Measurements from ENCODE around the gene SSC5D. TPM values are rescaled to one million over a fixed set of nuclear protein-coding genes. Genes with fewer than 3 reads are reported as not detected.
"Not testable (repeated sequence)": the region's sequence is repeated elsewhere in the genome, so short reads cannot be mapped to it uniquely, and the experiment has no call there.

Gene SSC5D
- total RNA-seq, 1 donor from 2014 or later, result 3.7 TPM

- Histone ChIP-seq H3K4me3 (peak overlapping the region; percentile 63), H3K9me3 (replicated peaks) (no peaks in the 10 kb centered on the region), H3K27ac (replicated peaks) (peak overlapping the region; percentile 90), H3K36me3 (peaks cover 6% of the 10 kb centered on the region), H3K4me1 (peaks cover 34% of the 10 kb centered on the region), H3K27me3 (ENCODE audit: low read depth) (peaks cover 39% of the 10 kb centered on the region)
- intact Hi-C loops (cut with micrococcal nuclease), result no loop called here
- no peak for DNase-seq
- TF ChIP-seq CTCF (IDR thresholded peaks at IDR 0.05; ENCODE audit: borderline replicate concordance), result no peak
Measured at GRCh38 chr19:55493052-55493644, 4.9 kb downstream of the SSC5D start.

- peaks cover 6% of the 10 kb centered on the region for H3K36me3 ChIP-seq
- intact Hi-C loops (cut with micrococcal nuclease), result no loop called here
- peaks cover 30% of the 10 kb centered on the region for H3K4me1 ChIP-seq
- no peaks in the 10 kb centered on the region for H3K9me3 ChIP-seq (replicated peaks)
- H3K27me3 ChIP-seq (ENCODE audit: low read depth), result peaks cover 39% of the 10 kb centered on the region
- no peak for TF ChIP-seq CTCF (IDR thresholded peaks at IDR 0.05; ENCODE audit: borderline replicate concordance)
- no peak for DNase-seq
- peak overlapping the region; percentile 63 for H3K4me3 ChIP-seq
- peak overlapping the region; percentile 90 for H3K27ac ChIP-seq (replicated peaks)
Measured at GRCh38 chr19:55493645-55494171, 5.5 kb downstream of the SSC5D start.

GRCh38 chr19:55494172-55494761 is 6.0 kb downstream of the SSC5D start:
- peaks cover 27% of the 10 kb centered on the region for H3K4me1 ChIP-seq
- H3K36me3 ChIP-seq, result peaks cover 6% of the 10 kb centered on the region
- peak overlapping the region; percentile 90 for H3K27ac ChIP-seq (replicated peaks)
- no peaks in the 10 kb centered on the region for H3K9me3 ChIP-seq (replicated peaks)
- peak overlapping the region; percentile 63 for H3K4me3 ChIP-seq
- intact Hi-C loops (cut with micrococcal nuclease), result no loop called here
- DNase-seq, result peak; percentile 68
- no peak for TF ChIP-seq CTCF (IDR thresholded peaks at IDR 0.05; ENCODE audit: borderline replicate concordance)
- peaks cover 36% of the 10 kb centered on the region for H3K27me3 ChIP-seq (ENCODE audit: low read depth)

- H3K27me3 ChIP-seq (ENCODE audit: low read depth), result peaks cover 29% of the 10 kb centered on the region
- DNase-seq, result no peak
- H3K4me3 ChIP-seq, result no peak overlapping the region
- H3K4me1 ChIP-seq, result peaks cover 26% of the 10 kb centered on the region
- intact Hi-C loops (cut with micrococcal nuclease), result no loop called here
- TF ChIP-seq CTCF (IDR thresholded peaks at IDR 0.05; ENCODE audit: borderline replicate concordance), result no peak
- H3K36me3 ChIP-seq, result peaks cover 17% of the 10 kb centered on the region
- H3K27ac ChIP-seq (replicated peaks), result no peak overlapping the region
- no peaks in the 10 kb centered on the region for H3K9me3 ChIP-seq (replicated peaks)
Measured at GRCh38 chr19:55495646-55496349, 7.6 kb downstream of the SSC5D start.

GRCh38 chr19:55496820-55497219 is 8.6 kb downstream of the SSC5D start:
- intact Hi-C loops (cut with micrococcal nuclease); H3K9me3 ChIP-seq (replicated peaks); H3K4me3 ChIP-seq; DNase-seq; H3K27ac ChIP-seq (replicated peaks): not testable (repeated sequence)
- Histone ChIP-seq H3K4me1 (peaks cover 26% of the 10 kb centered on the region), H3K27me3 (ENCODE audit: low read depth) (peaks cover 27% of the 10 kb centered on the region), H3K36me3 (peaks cover 23% of the 10 kb centered on the region)
